PC-3 (cell line): ENCODE results near the gene R3HDM1. TPM values are rescaled to one million over a fixed set of nuclear protein-coding genes. Genes with fewer than 3 reads are reported as not detected.

Experiments
- ATAC-seq: fragments of 200-7000 bp; cut with Tn5 transposase; 2 replicates; pipeline ENCODE4 v1.9.1; 2020; ENCODE audit warnings: mild to moderate bottlenecking, moderate library complexity
- BruUV-seq: library from RNA; stranded (reverse); fragments of 400-500 nt; replicated peaks from 2 replicates; lab custom pipeline; 2021; lab: Mats Ljungman, UMichigan
- CTCF ChIA-PET: fragments of 300-600 bp; sonication (Branson Sonifier 250); formaldehyde crosslinking; loops from one replicate; lab custom pipeline; 2022; ENCODE audit warnings: antibody characterized with exemption; lab: Charles Lee
- POLR2A ChIA-PET: fragments of 300-600 bp; sonication (Branson Sonifier 250); formaldehyde crosslinking; loops from one replicate; lab custom pipeline; 2022; ENCODE audit warnings: antibody characterized with exemption; ENCODE audit not compliant: unreplicated experiment; lab: Charles Lee
- DNase-seq: peaks from one replicate; pipeline ENCODE4 v3.0.0-alpha.2; 2015
- H2AFZ ChIP-seq: fragments of 300-600 bp; sonication (generic); 2 replicates; pipeline ENCODE4 v1.6.0; 2016; ENCODE audit warnings: antibody characterized with exemption, low read length
- H3F3A ChIP-seq: fragments of 300-600 bp; sonication (generic); one replicate; pipeline ENCODE4 v1.6.0; 2017; ENCODE audit warnings: antibody characterized with exemption, low read length, control low read depth, mild to moderate bottlenecking; ENCODE audit not compliant: unreplicated experiment
- H3K27ac ChIP-seq: fragments of 300-600 bp; sonication (generic); 2 replicates; pipeline ENCODE4 v1.5.1; 2016; ENCODE audit warnings: mild to moderate bottlenecking, low read length
- H3K27me3 ChIP-seq: fragments of 300-600 bp; sonication (generic); 2 replicates; pipeline ENCODE4 v1.6.1; 2016; ENCODE audit warnings: low read length, mixed read lengths
- H3K36me3 ChIP-seq: fragments of 300-600 bp; sonication (generic); 2 replicates; pipeline ENCODE4 v1.6.1; 2016; ENCODE audit warnings: low read depth, mixed run types, low read length, mixed read lengths
- H3K4me1 ChIP-seq: fragments of 300-600 bp; sonication (generic); 2 replicates; pipeline ENCODE4 v1.5.1; 2016; ENCODE audit warnings: low read length; ENCODE audit not compliant: insufficient read depth
- H3K4me2 ChIP-seq: fragments of 300-600 bp; sonication (generic); 2 replicates; pipeline ENCODE4 v1.6.0; 2016; ENCODE audit warnings: low read length
- H3K4me3 ChIP-seq: fragments of 300-600 bp; sonication (generic); 2 replicates; pipeline ENCODE4 v1.5.1; 2016; ENCODE audit warnings: mild to moderate bottlenecking, low read length, mixed read lengths
- H3K79me2 ChIP-seq: fragments of 300-600 bp; sonication (generic); 2 replicates; pipeline ENCODE4 v1.6.1; 2017; ENCODE audit warnings: low read length, mixed read lengths
- H3K9ac ChIP-seq: fragments of 300-600 bp; sonication (generic); 2 replicates; pipeline ENCODE4 v1.6.0; 2016; ENCODE audit warnings: mild to moderate bottlenecking, low read length
- H3K9me2 ChIP-seq: fragments of 300-600 bp; sonication (generic); replicated peaks from 2 replicates; pipeline ENCODE4 v1.6.1; 2016; ENCODE audit warnings: mixed run types, low read length, mixed read lengths
- H3K9me3 ChIP-seq: fragments of 300-600 bp; sonication (generic); 2 replicates; pipeline ENCODE4 v1.6.1; 2016; ENCODE audit warnings: low read length, mixed read lengths
- H4K20me1 ChIP-seq: fragments of 300-600 bp; sonication (generic); 2 replicates; pipeline ENCODE4 v1.6.1; 2016; ENCODE audit warnings: low read length, mixed read lengths
- EZH2 ChIP-seq: fragments of 300-600 bp; sonication (generic); IDR thresholded peaks from one replicate; pipeline ENCODE4 v1.6.1; 2017; ENCODE audit warnings: antibody characterized with exemption, mild to moderate bottlenecking, low read length; ENCODE audit not compliant: unreplicated experiment
- EZH2phosphoT487 ChIP-seq: fragments of 300-600 bp; sonication (generic); IDR thresholded peaks from 2 replicates; pipeline ENCODE4 v1.6.1; 2018; ENCODE audit warnings: mild to moderate bottlenecking, antibody characterized with exemption, low read length, borderline replicate concordance
- intact Hi-C: fragments of 100-400 bp; cut with micrococcal nuclease; formaldehyde crosslinking; loops from 2 replicates; pipeline ENCODE4 v1.9.0; 2023
- total RNA-seq: library from RNA; depleted of rRNA; stranded (reverse); fragments of >200 nt; gene quantifications from 2 replicates; pipeline ENCODE4 v1.2.3, GENCODE V29; 2014
- TF ChIP-seq, protein P1 (sequence below): fragments of 300-600 bp; sonication (generic); conservative IDR thresholded peaks from 2 replicates; pipeline ENCODE4 v1.5.1; 2017; ENCODE audit warnings: antibody characterized with exemption, low read depth, mild to moderate bottlenecking, low read length

The R3HDM1 gene
- total RNA-seq, 1 experiment from 2014 or later: 12.8 TPM

DNA sequence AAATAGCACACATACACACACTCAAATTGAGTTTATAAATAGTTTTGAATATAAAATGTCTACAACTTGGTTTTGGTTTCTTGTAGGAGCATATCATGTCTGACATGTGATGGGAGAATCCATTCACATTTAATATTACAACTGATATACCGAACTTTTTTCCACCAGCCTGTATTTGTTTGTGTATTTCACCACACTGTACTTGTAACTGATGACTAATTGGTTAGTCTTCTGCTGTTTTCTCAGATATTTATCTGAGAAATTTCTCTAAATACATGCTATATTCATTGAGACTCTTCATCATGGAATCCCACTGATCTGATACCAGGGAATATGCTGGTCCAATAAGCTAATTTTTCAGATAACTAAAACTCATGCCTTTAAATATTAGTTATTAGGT lies 154.1 kb downstream of the R3HDM1 start:
- H3K27ac ChIP-seq: no peak overlapping the region
- no peaks in the 10 kb centered on the region for H3K9me3 ChIP-seq
- peaks cover 15% of the 10 kb centered on the region for H3K4me1 ChIP-seq
- H3K27me3 ChIP-seq: no peaks in the 10 kb centered on the region
- H3K79me2 ChIP-seq: no peaks in the 10 kb centered on the region
- ATAC-seq: peak; percentile 74
- no peak overlapping the region for H3K9ac ChIP-seq
- intact Hi-C loops: no loop called here
- H3F3A ChIP-seq: no peaks in the 10 kb centered on the region
- TF ChIP-seq EZH2: no peak
- TF ChIP-seq, protein P1, sequence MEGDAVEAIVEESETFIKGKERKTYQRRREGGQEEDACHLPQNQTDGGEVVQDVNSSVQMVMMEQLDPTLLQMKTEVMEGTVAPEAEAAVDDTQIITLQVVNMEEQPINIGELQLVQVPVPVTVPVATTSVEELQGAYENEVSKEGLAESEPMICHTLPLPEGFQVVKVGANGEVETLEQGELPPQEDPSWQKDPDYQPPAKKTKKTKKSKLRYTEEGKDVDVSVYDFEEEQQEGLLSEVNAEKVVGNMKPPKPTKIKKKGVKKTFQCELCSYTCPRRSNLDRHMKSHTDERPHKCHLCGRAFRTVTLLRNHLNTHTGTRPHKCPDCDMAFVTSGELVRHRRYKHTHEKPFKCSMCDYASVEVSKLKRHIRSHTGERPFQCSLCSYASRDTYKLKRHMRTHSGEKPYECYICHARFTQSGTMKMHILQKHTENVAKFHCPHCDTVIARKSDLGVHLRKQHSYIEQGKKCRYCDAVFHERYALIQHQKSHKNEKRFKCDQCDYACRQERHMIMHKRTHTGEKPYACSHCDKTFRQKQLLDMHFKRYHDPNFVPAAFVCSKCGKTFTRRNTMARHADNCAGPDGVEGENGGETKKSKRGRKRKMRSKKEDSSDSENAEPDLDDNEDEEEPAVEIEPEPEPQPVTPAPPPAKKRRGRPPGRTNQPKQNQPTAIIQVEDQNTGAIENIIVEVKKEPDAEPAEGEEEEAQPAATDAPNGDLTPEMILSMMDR: no peak
- TF ChIP-seq EZH2phosphoT487: no peak
- no peaks in the 10 kb centered on the region for H4K20me1 ChIP-seq
- ChIA-PET POLR2A (no interaction called here), CTCF (no interaction called here)
- no TSS peak for BruUV-seq
- H3K36me3 ChIP-seq: peaks cover 4% of the 10 kb centered on the region
- DNase-seq: peak; percentile 49
- no peaks in the 10 kb centered on the region for H3K9me2 ChIP-seq
- no peak overlapping the region for H3K4me3 ChIP-seq
- no peak overlapping the region; the same call in 1 of the 2 replicates for H3K4me2 ChIP-seq
- H2AFZ ChIP-seq: no peak overlapping the region

DNA sequence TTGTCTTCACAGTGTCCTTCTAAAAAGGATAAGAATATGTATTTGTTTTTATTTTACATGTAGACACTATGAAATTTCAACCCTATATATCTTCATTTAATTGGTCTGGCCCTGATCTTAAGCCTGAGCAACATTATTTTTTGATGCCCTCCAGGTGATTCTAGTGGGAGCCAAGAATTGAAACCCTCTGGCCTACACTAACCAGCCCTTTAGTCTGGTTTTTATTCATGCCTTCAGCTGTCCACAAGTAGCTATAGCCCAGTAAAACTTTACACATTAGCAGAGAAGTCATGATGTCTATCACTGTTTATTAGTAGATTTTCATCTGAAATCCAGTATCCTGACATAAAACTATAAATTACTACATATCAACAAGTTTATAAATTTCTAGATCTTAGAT lies 157.7 kb downstream of the R3HDM1 start:
- ATAC-seq: no peak
- Histone ChIP-seq H3K36me3 (no peaks in the 10 kb centered on the region; the same call in 1 of the 2 replicates), H3F3A (no peaks in the 10 kb centered on the region), H3K9me2 (no peaks in the 10 kb centered on the region), H3K9ac (no peak overlapping the region), H3K27ac (no peak overlapping the region), H2AFZ (no peak overlapping the region), H3K4me1 (peaks cover 15% of the 10 kb centered on the region), H3K9me3 (no peaks in the 10 kb centered on the region), H4K20me1 (no peaks in the 10 kb centered on the region), H3K4me2 (no peak overlapping the region), H3K79me2 (no peaks in the 10 kb centered on the region), H3K27me3 (no peaks in the 10 kb centered on the region), H3K4me3 (no peak overlapping the region)
- CTCF ChIA-PET: no interaction called here
- BruUV-seq: no TSS peak
- no peak for DNase-seq
- POLR2A ChIA-PET: no interaction called here
- intact Hi-C loops: no loop called here
- TF ChIP-seq EZH2phosphoT487: no peak
- TF ChIP-seq, protein P1: no peak
- TF ChIP-seq EZH2: no peak

DNA sequence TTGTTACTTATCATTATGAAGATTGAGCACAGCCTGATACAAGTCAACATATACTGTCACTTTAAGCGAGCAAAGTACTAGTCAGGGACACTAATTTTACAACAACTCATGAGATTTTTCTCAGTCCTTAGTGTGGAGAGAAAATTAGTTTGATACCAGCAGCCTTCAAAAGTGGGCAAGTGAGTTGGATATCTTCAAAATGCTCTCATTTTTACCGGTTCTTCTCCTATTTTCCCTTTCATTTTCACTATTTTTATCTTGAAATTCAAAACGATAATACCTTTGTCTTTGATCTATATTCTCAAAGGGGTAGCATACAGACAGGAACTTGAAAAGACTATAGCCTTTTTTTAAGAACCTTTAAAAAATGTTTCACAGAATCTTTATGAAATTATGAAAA lies 158.4 kb downstream of the R3HDM1 start:
- TF ChIP-seq EZH2 (no peak), EZH2phosphoT487 (no peak)
- TF ChIP-seq, protein P1: no peak
- POLR2A ChIA-PET: no interaction called here
- no peak overlapping the region for H3K4me3 ChIP-seq
- no TSS peak for BruUV-seq
- ATAC-seq: no peak
- H2AFZ ChIP-seq: no peak overlapping the region
- no peak for DNase-seq
- H4K20me1 ChIP-seq: no peaks in the 10 kb centered on the region
- H3K9me2 ChIP-seq: no peaks in the 10 kb centered on the region
- no peak overlapping the region for H3K27ac ChIP-seq
- no peak overlapping the region for H3K4me2 ChIP-seq
- H3K27me3 ChIP-seq: no peaks in the 10 kb centered on the region
- intact Hi-C loops: no loop called here
- no peak overlapping the region for H3K9ac ChIP-seq
- no peaks in the 10 kb centered on the region for H3K79me2 ChIP-seq
- H3K4me1 ChIP-seq: peaks cover 11% of the 10 kb centered on the region
- no peaks in the 10 kb centered on the region for H3K9me3 ChIP-seq
- H3F3A ChIP-seq: no peaks in the 10 kb centered on the region
- no peaks in the 10 kb centered on the region; the same call in 1 of the 2 replicates for H3K36me3 ChIP-seq
- CTCF ChIA-PET: no interaction called here
